NCI-H526 (cell line): Measurements from ENCODE around the gene PCYT1B.

Source experiments
- DNase-seq, 2 experiments: peaks; one replicate each; lab custom pipeline; 2025; lab: John Stamatoyannopoulos, UW

The PCYT1B gene

GRCh38 chrX:24647257-24648058 is at the start of gene PCYT1B:
Gene PCYT1B, minus strand, starts transcription at chrX:24647347. Its CDS starts 242 bp downstream, at chrX:24647105.
- DNase-seq = peak; percentile 79 to 92

- no peak for DNase-seq
Measured at GRCh38 chrX:24696294-24696693, 49.1 kb upstream of the PCYT1B start.

GRCh38 chrX:24694825-24695224 is 47.7 kb upstream of the PCYT1B start:
- DNase-seq = no peak

- DNase-seq = peak; percentile 97 to 99
Measured at GRCh38 chrX:24693453-24694202, 46.5 kb upstream of the PCYT1B start, which contains the start of gene POLA1. Gene POLA1, plus strand, starts transcription at chrX:24693918. Its CDS starts 44 bp downstream, at chrX:24693962.

DNA sequence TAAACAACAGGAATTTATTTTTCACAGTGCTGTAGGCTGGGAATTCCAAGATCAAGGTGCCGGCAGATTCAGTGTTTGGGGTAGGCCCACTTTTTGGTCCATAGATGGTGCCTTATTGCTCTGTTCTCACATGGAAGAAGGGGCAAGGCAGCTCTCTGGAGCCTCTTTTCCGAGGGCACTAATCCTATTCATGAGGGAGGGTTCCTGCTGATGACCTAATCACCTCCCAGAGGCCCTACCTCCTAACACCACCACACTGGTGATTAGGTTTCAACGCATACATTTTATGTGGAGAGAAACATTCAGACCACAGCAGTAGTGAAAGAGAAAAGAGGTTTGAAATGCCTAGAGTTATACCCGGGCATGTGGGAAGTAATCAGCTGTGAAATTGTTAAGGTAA is 45.2 kb upstream of the PCYT1B start:
- no peak for DNase-seq

DNA sequence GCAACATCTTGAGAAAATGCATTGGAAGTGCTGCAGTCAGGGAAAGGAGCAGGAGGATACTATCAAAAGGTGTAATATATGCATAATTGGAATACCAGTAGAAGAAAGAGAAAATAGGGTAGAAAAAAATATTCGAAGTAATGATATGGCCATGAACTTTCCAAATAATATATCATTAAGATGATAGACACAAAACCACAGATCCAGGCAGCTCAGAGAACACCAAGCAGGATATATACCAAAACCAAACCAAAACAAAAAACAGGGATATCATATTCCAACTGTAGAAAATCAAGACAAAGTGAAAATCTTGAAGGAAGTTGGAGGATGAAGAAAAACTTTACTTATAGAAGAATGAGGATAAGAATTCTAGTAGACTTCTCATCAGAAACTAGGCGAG is 36.9 kb upstream of the PCYT1B start:
- no peak for DNase-seq

- no peak for DNase-seq
Measured at GRCh38 chrX:24682739-24683432, 35.7 kb upstream of the PCYT1B start.

DNA sequence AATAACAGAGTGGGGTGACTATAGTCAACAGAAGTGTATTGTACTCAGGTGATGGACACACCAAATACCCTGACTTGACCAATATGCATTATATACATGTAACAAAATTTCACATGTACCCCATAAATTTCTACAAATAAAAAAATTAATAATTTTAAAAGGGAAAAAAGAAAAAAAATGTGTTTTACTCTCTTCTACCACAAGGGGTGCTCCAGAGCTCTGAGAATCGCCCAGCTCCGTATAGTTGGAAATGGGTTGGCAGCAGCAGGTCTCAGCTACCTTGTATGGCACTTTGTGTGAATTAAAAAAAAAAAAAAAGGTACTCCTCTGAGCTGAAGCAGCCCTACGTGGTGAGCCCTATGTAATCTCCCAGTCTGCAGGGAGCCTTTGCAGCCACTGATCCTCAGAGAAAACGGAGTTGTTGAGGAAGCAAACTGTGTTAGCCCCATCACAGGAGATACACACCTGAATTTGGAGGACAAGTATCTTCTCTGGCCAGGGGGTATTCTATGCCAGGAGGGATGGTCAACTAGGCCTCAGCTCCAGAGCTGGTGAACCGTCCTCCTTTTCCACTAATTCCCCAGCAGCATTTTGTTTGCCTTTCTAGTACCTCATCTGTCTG is 29.4 kb upstream of the PCYT1B start:
- DNase-seq = peak in 1 of 2 experiments; percentile 34

DNA sequence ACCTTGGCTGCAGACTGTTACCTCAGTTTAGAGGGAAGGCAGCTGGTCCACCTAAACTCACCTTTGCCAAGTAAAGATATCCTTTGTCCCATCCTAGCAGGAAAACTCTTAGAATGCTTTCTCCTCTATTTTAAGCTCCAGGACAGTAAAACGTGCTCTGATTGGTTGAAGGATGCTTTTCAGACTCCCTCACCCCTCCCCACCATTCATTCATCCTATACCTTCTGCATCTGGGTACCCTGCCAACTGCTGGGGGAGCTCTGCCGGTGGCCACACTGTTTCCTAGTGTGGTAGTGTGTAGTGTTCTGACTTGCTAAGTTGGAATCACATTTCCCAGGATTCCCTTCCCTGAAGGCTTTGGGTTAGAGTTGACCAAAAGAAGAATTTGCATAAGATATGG is 26.3 kb upstream of the PCYT1B start:
- DNase-seq = peak in 1 of 2 experiments; percentile 9

DNA sequence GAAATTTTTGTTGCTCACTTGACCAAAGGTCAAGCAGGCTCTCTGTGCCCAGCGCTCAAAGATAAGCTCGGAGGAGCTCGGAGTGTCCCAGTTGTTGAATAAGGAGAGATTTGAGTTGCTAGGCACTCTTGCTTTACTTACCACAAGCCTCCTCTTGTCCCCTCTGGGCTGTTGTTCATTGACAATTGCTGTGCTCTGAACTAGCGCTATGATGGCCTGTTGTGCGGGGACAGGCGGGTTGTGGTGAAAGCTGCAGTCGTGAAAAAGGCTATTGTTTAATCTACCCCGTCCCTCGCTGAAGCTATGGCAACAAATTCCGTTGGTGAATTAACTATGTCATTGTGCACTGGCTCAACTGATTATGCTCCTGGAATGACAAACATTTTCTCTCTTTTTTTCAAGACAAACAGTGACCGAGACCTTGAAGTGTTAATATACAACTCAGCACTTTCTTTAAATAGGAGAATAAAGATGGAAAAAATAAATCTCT is 25.6 kb upstream of the PCYT1B start:
- peak in 1 of 2 experiments; percentile 14 for DNase-seq

GRCh38 chrX:24668111-24668510 is 21.0 kb upstream of the PCYT1B start:
- DNase-seq = no peak

GRCh38 chrX:24662352-24662751 is 15.2 kb upstream of the PCYT1B start:
- DNase-seq = no peak

DNA sequence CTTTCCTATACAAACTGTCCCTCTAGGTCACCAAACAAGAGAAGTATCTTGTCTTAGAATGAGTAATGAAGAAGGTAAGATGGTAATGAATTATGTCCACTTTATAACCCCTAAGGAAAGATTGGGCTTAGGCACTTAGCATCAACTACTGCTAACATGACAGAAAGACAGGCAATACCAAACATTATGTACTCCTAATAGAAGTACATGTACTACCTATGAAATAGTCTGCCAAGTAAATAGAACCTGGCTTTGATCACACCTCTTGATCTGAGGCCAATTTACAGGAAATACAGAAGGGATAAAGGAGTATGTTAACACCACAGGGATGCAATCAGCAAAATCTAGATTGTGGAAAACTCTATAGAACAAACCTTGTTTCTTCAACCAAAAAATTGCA is 14.1 kb upstream of the PCYT1B start:
- DNase-seq = no peak

GRCh38 chrX:24659646-24660045 is 12.5 kb upstream of the PCYT1B start:
- no peak for DNase-seq

DNA sequence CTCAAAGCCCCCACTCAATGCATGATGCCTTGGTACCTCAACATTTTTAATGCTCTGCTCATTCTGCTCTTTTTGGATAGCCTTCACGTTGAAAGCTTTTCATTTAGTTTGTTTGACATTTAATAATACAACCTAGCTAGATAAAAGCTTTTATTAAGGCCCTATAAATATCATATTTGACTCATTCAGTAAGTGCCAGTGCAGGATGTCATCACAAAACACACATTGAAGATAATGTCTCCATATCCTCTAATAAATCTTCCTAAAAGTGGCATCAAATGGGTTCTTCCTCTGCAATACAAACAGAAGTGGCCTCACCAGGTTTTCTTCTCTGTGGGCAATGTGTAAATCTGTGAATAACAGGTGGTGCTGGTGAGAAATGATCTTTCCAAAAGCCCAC is 12.0 kb upstream of the PCYT1B start:
- peak in 1 of 2 experiments; percentile 11 for DNase-seq

- DNase-seq = no peak
Measured at GRCh38 chrX:24658421-24658820, 11.3 kb upstream of the PCYT1B start.

DNA sequence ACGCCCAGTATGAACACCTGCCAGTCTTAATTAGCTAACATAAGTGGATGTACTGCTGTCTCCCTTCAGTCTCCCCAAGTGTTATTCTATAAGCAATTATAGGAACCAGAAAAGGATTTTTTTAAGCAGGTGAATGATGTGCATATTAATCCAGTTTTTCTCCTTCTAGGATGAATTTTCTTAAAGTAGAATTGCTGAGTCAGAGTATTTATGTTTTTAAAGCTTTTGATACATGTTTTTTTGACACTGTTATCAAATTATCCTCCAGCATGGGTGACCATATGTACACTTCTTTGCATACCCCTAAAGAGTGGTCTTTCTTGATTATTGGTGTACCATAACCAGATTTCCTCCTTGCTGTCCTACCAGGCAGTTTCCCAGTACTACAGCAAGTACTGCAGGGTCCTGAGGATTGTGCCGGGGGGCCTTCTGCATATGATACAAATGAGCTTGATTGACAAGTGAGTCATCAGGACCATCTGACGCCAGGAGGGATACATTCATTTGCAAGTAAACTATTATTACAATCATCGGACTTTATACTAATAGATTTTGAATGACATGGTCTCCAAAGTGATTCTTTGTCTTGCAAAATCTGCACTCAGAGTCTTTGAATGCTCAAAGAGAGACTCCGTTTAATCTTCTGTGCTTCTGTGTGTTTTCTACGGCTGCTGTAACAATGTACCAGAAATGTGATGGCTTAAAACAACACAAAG is 10.7 kb upstream of the PCYT1B start:
- peak in 1 of 2 experiments; percentile 2 for DNase-seq

DNA sequence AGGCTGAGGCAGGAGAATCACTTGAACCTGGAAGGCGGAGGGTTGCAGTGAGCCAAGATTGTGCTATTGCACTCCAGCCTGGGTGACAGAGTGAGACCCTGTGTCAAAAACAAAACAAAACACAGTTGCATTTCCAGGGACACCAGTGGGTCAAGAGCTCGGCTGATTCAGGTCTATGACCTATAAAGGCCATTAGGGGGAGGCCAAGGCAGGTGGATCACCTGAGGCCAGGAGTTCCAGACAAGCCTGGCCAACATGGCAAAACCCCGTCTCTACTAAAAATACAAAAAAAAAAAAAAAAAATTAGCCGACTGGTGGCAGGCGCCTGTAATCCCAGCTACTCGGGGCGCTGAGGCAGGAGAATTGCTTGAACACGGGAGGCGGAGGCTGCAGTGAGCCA is 8.5 kb upstream of the PCYT1B start:
- DNase-seq = peak in 1 of 2 experiments; percentile 1

GRCh38 chrX:24651783-24652182 is 4.6 kb upstream of the PCYT1B start:
- DNase-seq = no peak

DNA sequence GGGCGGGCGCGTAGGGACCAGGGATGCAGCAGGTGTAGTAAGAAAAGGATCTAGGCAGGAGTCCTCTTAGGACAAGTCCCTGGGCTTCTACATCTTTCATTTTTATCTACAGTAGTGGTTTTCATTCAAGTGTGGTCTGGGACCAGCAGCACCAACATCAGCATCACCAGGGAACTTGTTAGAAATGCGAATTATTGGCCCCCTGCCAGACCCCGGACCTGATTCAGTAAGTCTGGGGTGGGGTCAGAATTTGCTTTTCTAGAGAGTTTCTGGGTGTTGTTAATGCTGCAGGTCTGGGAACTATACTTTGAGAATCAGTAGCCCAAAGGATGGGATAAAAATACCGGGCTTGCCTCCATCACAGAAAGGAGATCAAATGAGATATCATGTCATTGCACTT is 1.3 kb upstream of the PCYT1B start:
- no peak for DNase-seq

DNA sequence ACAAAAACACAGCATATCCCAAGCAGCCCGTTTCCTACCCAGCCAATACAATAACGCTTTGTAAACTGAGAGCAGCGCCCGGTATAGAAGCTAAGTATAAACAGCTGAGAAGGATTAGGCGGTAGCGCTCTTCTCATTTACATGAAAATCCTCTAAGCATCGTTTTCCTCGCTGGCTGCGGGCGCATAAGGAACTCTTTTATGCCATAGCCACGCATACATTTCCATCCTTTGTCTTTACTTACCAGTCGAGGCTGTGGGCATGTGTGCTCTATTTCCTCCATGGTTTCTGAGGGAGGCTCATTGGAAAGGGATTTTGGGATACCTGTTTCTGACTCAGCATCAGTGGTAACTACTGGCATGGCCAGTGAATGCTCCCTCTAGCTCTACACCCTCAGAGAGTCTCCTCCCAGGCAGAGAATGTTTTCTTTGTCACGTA is 383 bp downstream of the PCYT1B start:
- peak; percentile 65 to 76 for DNase-seq
